ENCODE measurements around the gene GPR157. TPM values are rescaled to one million over a fixed set of nuclear protein-coding genes. Genes with fewer than 3 reads are reported as not detected.

The GPR157 gene
- total and polyA plus RNA-seq, 10 of the 15 experiments (the other 5 are each of a cell fraction or from before 2014, with no cell fraction given): 0.66 to 15.9 (median 3.1) TPM

GRCh38 chr1:9078015-9078751 is 50.7 kb downstream of the GPR157 start (continued):
- peak; percentile 92 for TF ChIP-seq ZBED1 (IDR thresholded peaks at IDR 0.05; ENCODE audit: borderline replicate concordance)
- no peak for TF ChIP-seq ZNF24 (IDR thresholded peaks at IDR 0.05)
- peak; percentile 63; the same call in 1 of the 2 replicates for TF ChIP-seq CREB1 (IDR thresholded peaks at IDR 0.05; ENCODE audit: low read depth)
- TF ChIP-seq POLR2AphosphoS2 (IDR thresholded peaks at IDR 0.05; ENCODE audit: low read depth, low read length): no peak
- peak; percentile 99 for TF ChIP-seq RUNX3 (IDR thresholded peaks at IDR 0.05; ENCODE audit: low read length)
- peak; percentile 72; the same call in 1 of the 2 replicates for TF ChIP-seq CREM (IDR thresholded peaks at IDR 0.05; ENCODE audit: low read depth)
- peak; percentile 87 for TF ChIP-seq FOXM1 (IDR thresholded peaks at IDR 0.05; ENCODE audit: low read depth, low read length)
- no peak for TF ChIP-seq SREBF2 (IDR thresholded peaks at IDR 0.05; ENCODE audit: low read length)
- TF ChIP-seq MLLT1 (IDR thresholded peaks at IDR 0.05): peak; percentile 96
- TF ChIP-seq BCL3 (IDR thresholded peaks at IDR 0.05; ENCODE audit: borderline replicate concordance, insufficient read depth, low read depth, low read length, poor library complexity, severe bottlenecking): peak; percentile 54
- peak; percentile 87 for TF ChIP-seq ATF7 (IDR thresholded peaks at IDR 0.05; ENCODE audit: low read depth)
- TF ChIP-seq, protein P1, sequence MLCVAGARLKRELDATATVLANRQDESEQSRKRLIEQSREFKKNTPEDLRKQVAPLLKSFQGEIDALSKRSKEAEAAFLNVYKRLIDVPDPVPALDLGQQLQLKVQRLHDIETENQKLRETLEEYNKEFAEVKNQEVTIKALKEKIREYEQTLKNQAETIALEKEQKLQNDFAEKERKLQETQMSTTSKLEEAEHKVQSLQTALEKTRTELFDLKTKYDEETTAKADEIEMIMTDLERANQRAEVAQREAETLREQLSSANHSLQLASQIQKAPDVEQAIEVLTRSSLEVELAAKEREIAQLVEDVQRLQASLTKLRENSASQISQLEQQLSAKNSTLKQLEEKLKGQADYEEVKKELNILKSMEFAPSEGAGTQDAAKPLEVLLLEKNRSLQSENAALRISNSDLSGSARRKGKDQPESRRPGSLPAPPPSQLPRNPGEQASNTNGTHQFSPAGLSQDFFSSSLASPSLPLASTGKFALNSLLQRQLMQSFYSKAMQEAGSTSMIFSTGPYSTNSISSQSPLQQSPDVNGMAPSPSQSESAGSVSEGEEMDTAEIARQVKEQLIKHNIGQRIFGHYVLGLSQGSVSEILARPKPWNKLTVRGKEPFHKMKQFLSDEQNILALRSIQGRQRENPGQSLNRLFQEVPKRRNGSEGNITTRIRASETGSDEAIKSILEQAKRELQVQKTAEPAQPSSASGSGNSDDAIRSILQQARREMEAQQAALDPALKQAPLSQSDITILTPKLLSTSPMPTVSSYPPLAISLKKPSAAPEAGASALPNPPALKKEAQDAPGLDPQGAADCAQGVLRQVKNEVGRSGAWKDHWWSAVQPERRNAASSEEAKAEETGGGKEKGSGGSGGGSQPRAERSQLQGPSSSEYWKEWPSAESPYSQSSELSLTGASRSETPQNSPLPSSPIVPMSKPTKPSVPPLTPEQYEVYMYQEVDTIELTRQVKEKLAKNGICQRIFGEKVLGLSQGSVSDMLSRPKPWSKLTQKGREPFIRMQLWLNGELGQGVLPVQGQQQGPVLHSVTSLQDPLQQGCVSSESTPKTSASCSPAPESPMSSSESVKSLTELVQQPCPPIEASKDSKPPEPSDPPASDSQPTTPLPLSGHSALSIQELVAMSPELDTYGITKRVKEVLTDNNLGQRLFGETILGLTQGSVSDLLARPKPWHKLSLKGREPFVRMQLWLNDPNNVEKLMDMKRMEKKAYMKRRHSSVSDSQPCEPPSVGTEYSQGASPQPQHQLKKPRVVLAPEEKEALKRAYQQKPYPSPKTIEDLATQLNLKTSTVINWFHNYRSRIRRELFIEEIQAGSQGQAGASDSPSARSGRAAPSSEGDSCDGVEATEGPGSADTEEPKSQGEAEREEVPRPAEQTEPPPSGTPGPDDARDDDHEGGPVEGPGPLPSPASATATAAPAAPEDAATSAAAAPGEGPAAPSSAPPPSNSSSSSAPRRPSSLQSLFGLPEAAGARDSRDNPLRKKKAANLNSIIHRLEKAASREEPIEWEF (IDR thresholded peaks at IDR 0.05; ENCODE audit: insufficient replicate concordance, low read depth, low read length): no peak
- TF ChIP-seq SUPT20H (IDR thresholded peaks at IDR 0.05; ENCODE audit: borderline replicate concordance, control insufficient read depth, low read depth, low read length): no peak
- no peak for TF ChIP-seq ZNF622 (IDR thresholded peaks at IDR 0.05)
- TF ChIP-seq NR2C2 (IDR thresholded peaks at IDR 0.05; ENCODE audit: borderline replicate concordance, control insufficient read depth, insufficient read length, low read depth): no peak
- TF ChIP-seq, protein P2, sequence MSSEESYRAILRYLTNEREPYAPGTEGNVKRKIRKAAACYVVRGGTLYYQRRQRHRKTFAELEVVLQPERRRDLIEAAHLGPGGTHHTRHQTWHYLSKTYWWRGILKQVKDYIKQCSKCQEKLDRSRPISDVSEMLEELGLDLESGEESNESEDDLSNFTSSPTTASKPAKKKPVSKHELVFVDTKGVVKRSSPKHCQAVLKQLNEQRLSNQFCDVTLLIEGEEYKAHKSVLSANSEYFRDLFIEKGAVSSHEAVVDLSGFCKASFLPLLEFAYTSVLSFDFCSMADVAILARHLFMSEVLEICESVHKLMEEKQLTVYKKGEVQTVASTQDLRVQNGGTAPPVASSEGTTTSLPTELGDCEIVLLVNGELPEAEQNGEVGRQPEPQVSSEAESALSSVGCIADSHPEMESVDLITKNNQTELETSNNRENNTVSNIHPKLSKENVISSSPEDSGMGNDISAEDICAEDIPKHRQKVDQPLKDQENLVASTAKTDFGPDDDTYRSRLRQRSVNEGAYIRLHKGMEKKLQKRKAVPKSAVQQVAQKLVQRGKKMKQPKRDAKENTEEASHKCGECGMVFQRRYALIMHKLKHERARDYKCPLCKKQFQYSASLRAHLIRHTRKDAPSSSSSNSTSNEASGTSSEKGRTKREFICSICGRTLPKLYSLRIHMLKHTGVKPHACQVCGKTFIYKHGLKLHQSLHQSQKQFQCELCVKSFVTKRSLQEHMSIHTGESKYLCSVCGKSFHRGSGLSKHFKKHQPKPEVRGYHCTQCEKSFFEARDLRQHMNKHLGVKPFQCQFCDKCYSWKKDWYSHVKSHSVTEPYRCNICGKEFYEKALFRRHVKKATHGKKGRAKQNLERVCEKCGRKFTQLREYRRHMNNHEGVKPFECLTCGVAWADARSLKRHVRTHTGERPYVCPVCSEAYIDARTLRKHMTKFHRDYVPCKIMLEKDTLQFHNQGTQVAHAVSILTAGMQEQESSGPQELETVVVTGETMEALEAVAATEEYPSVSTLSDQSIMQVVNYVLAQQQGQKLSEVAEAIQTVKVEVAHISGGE (CRISPR knock-in tag; IDR thresholded peaks at IDR 0.05): peak; percentile 73
- TF ChIP-seq EZH2 (IDR thresholded peaks at IDR 0.05; ENCODE audit: borderline replicate concordance, control insufficient read depth, low read depth, low read length): peak; percentile 18; the same call in 1 of the 2 replicates
- 0 out of 2 replicates have a peak, but pooled peaks have one; percentile 2 for TF ChIP-seq JUND (IDR thresholded peaks at IDR 0.05; ENCODE audit: low read depth, low read length)
